Right renal pelvis (tissue), 4 donors: ENCODE data around the gene TBRG4. TPM values are rescaled to one million over a fixed set of nuclear protein-coding genes. Genes with fewer than 3 reads are reported as not detected.

ENCODE experiments used
- DNase-seq, 4 donors: peaks; one replicate each; pipeline ENCODE4 v3.0.0-alpha.2; 2013; ENCODE audit warnings: low read depth in 4 of 4, low spot score in 3 of 4, missing footprints in 1 of 4
- polyA plus RNA-seq, 4 donors: library from polyadenylated mRNA; unstranded; fragments of 120-200 nt; gene quantifications; one replicate each; pipeline ENCODE4 v1.2.1, GENCODE V29; 2013; ENCODE audit not compliant: insufficient read length in 4 of 4

The TBRG4 gene
- polyA plus RNA-seq, 4 donors = 52.5 to 56.7 (median 53.9) TPM

- no peak for DNase-seq
Observed at GRCh38 chr7:45099891-45100760, 11.4 kb downstream of the TBRG4 start.

- DNase-seq = no peak
Observed at GRCh38 chr7:45098983-45099839, 12.3 kb downstream of the TBRG4 start.

GRCh38 chr7:45092931-45093235 is 18.6 kb downstream of the TBRG4 start:
- DNase-seq = no peak

- DNase-seq = no peak
Observed at GRCh38 chr7:45092100-45092930, 19.2 kb downstream of the TBRG4 start.

- peak in 2 of 4 donors; percentile 44 to 47 for DNase-seq
Observed at GRCh38 chr7:45089341-45089891, 22.1 kb downstream of the TBRG4 start.

GRCh38 chr7:45088821-45089340 is 22.6 kb downstream of the TBRG4 start, which contains the start of gene NACAD:
NACAD (minus strand) TSS chr7:45088969; CDS start chr7:45088894, 75 bp downstream.
- peak in 2 of 4 donors; percentile 18 to 35 for DNase-seq

GRCh38 chr7:45088146-45088701 is 23.3 kb downstream of the TBRG4 start:
- DNase-seq = no peak

GRCh38 chr7:45087301-45088145 is 24.0 kb downstream of the TBRG4 start:
- no peak for DNase-seq

- no peak for DNase-seq
Observed at GRCh38 chr7:45086331-45087065, 25.0 kb downstream of the TBRG4 start.

GRCh38 chr7:45085619-45086200 is 25.8 kb downstream of the TBRG4 start:
- no peak for DNase-seq

- DNase-seq = peak in 2 of 4 donors; percentile 7 to 20
Observed at GRCh38 chr7:45084901-45085618, 26.4 kb downstream of the TBRG4 start.

- no peak for DNase-seq
Observed at GRCh38 chr7:45084336-45084735, 27.2 kb downstream of the TBRG4 start.

GRCh38 chr7:45082831-45083331 is 28.6 kb downstream of the TBRG4 start:
- DNase-seq = no peak

- DNase-seq = no peak
Observed at GRCh38 chr7:45082031-45082830, 29.3 kb downstream of the TBRG4 start.

- DNase-seq = no peak
Observed at GRCh38 chr7:45081670-45081974, 29.9 kb downstream of the TBRG4 start.

GRCh38 chr7:45080958-45081669 is 30.4 kb downstream of the TBRG4 start:
- DNase-seq = no peak
